Nephron progenitor cell (in vitro differentiated cells): ENCODE measurements around the gene WDR74.

ENCODE experiments used
- DNase-seq: peaks from one replicate; pipeline ENCODE4 v3.0.0; 2021
- H3K27ac Mint-ChIP-seq: 2 replicates; pipeline ENCODE4 v1.8.0; 2021; ENCODE audit warnings: mild to moderate bottlenecking, moderate library complexity, mixed read lengths
- H3K27me3 Mint-ChIP-seq: 2 replicates; pipeline ENCODE4 v1.8.0; 2021; ENCODE audit warnings: mild to moderate bottlenecking, low read depth, mixed read lengths; ENCODE audit not compliant: poor library complexity
- H3K36me3 Mint-ChIP-seq: 2 replicates; pipeline ENCODE4 v1.8.0; 2021; ENCODE audit warnings: low read depth, mixed read lengths
- H3K4me1 Mint-ChIP-seq: 2 replicates; pipeline ENCODE4 v1.8.0; 2021; ENCODE audit warnings: mixed read lengths
- H3K4me3 Mint-ChIP-seq: 2 replicates; pipeline ENCODE4 v1.8.0; 2021; ENCODE audit warnings: mild to moderate bottlenecking, moderate library complexity, mixed read lengths
- H3K9me3 Mint-ChIP-seq: 2 replicates; pipeline ENCODE4 v1.8.0; 2021; ENCODE audit warnings: mild to moderate bottlenecking, moderate library complexity, mixed read lengths
- TF ChIP-seq, protein P1 (sequence below): fragments of 200-600 bp; sonication (generic); IDR thresholded peaks from 2 replicates; pipeline ENCODE4 v1.5.0; 2021; ENCODE audit warnings: antibody characterized with exemption

WDR74 gene

DNA sequence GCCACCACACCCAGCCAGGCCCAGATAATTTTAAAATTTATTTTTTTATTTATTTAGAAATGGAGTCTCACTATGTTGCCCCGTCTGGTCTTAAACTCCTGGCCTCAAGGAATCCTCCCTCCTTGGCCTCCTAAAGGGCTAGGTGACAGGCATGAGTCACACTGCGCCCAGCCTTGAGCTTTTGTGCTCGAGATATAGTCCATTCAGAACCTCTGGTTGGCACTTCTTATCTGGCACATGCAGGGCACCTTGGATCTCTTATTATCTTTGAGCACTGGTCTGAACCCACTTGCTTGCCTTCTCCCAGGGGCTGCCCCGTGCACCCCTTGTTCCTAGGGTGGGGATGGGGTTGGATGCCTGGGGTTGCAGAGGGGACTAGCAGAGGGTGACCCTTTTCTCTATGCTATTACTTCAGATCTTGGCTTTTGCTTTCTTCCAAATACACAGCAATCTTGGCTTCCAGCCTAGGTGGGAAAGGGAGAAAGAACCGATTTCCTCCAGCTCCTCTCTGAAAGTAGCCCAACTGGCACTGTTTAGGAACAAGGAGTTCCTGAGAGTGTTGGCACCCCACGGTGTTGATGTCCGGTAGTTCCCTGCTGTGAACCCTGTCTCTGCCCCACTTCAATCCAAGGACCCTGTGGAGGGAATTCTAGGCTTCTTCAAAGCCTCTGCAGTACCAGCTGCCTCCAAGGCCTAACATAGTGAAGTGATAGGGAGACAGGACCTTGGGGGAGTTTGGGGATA, 40.0 kb upstream of the WDR74 start:
- Mint-ChIP-seq H3K27me3 (no peaks in the 10 kb centered on the region), H3K4me3 (peak overlapping the region; percentile 100), H3K9me3 (no peaks in the 10 kb centered on the region), H3K27ac (peak overlapping the region; percentile 100), H3K36me3 (peaks cover 58% of the 10 kb centered on the region), H3K4me1 (peaks cover 53% of the 10 kb centered on the region)
- DNase-seq: no peak
- TF ChIP-seq, protein P1, sequence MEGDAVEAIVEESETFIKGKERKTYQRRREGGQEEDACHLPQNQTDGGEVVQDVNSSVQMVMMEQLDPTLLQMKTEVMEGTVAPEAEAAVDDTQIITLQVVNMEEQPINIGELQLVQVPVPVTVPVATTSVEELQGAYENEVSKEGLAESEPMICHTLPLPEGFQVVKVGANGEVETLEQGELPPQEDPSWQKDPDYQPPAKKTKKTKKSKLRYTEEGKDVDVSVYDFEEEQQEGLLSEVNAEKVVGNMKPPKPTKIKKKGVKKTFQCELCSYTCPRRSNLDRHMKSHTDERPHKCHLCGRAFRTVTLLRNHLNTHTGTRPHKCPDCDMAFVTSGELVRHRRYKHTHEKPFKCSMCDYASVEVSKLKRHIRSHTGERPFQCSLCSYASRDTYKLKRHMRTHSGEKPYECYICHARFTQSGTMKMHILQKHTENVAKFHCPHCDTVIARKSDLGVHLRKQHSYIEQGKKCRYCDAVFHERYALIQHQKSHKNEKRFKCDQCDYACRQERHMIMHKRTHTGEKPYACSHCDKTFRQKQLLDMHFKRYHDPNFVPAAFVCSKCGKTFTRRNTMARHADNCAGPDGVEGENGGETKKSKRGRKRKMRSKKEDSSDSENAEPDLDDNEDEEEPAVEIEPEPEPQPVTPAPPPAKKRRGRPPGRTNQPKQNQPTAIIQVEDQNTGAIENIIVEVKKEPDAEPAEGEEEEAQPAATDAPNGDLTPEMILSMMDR: no peak

DNA sequence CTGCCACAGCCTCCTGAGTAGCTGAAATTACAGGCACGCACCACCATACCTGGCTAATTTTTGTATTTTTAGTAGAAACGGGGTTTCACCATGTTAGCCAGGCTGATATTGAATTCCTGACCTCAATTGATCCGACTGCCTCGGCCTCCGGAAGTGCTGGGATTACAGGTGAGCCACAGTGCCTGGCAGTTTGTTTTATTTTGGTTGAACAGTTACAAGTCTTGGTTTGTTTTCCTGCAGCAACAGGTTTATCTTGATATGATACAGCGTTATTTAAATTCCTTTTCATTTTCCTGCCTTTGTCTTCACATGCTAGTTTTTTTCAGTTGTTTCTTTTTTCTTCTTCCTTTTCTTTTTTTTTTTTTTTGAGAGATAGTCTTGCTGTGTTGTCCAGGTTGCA, 37.3 kb upstream of the WDR74 start:
- H3K27ac Mint-ChIP-seq: no peak overlapping the region
- H3K4me1 Mint-ChIP-seq: peaks cover 26% of the 10 kb centered on the region
- H3K36me3 Mint-ChIP-seq: peaks cover 39% of the 10 kb centered on the region
- TF ChIP-seq, protein P1: no peak
- no peaks in the 10 kb centered on the region for H3K9me3 Mint-ChIP-seq
- H3K4me3 Mint-ChIP-seq: no peak overlapping the region
- H3K27me3 Mint-ChIP-seq: no peaks in the 10 kb centered on the region
- DNase-seq: no peak

DNA sequence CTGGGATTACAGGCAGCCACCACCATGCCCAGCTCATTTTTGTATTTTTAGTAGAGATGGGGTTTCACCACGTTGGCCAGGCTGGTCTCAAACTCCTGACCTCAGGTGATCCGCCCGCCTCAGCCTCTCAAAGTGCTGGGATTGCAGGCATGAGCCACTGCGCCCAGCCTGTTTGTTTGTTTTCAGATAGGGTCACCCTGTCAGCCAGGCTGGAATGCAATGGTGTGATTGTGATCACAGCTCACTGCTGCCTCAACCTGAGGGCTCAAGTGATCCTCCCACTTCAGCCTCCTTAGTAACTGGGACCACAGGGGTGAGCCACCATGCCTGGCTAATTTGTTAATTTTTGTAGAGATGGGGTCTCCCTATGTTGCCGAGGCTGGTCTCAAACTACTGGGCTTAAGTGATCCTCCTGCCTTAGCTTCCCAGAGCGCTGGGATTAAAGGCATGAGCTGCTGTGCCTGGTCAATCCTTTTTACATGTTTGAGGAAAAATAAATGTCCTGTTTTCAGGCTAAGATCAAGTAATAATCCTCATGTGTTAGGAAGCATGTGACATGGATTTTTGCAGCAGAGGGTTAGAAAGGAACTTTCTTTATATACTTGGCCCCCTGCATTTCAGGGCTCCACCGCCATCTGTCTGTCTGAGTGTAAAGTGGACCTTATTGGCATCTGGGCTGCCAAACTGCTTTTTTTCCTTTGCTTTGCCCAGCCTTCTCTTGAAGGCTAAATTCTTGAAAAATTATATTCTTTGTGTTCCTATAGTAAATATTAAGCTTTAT, 36.5 kb upstream of the WDR74 start:
- peaks cover 42% of the 10 kb centered on the region for H3K36me3 Mint-ChIP-seq
- H3K27ac Mint-ChIP-seq: peak overlapping the region; percentile 72
- H3K4me1 Mint-ChIP-seq: peaks cover 24% of the 10 kb centered on the region
- DNase-seq: no peak
- H3K9me3 Mint-ChIP-seq: no peaks in the 10 kb centered on the region
- no peaks in the 10 kb centered on the region for H3K27me3 Mint-ChIP-seq
- TF ChIP-seq, protein P1: no peak
- no peak overlapping the region for H3K4me3 Mint-ChIP-seq

DNA sequence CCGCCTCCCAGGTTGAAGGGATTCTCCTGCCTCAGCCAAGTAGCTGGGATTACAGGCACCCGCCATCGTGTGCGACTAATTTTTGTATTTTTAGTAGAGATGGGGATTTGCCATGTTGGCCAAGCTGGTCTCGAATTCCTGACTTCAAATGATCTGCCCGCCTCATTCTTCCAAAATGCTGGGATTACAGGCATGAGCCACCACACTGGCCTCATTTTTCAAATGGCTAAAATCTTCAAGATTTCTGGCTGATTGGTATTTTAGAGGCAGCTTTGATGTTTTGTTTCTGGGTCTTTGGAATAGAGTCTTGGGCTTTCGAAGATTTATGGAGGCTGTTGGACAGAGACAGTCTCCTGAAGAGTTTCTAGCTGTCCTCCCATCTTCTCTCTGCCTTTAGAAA, 35.5 kb upstream of the WDR74 start:
- no peak overlapping the region for H3K4me3 Mint-ChIP-seq
- H3K36me3 Mint-ChIP-seq: peaks cover 46% of the 10 kb centered on the region
- no peaks in the 10 kb centered on the region for H3K27me3 Mint-ChIP-seq
- no peak for DNase-seq
- peaks cover 13% of the 10 kb centered on the region for H3K4me1 Mint-ChIP-seq
- TF ChIP-seq, protein P1: no peak
- H3K9me3 Mint-ChIP-seq: no peaks in the 10 kb centered on the region
- H3K27ac Mint-ChIP-seq: peak overlapping the region; percentile 92

- peaks cover 47% of the 10 kb centered on the region for H3K36me3 Mint-ChIP-seq
- DNase-seq: no peak
- peaks cover 37% of the 10 kb centered on the region for H3K4me1 Mint-ChIP-seq
- no peaks in the 10 kb centered on the region for H3K9me3 Mint-ChIP-seq
- no peak overlapping the region for H3K4me3 Mint-ChIP-seq
- peak overlapping the region; percentile 37 for H3K27ac Mint-ChIP-seq
- no peaks in the 10 kb centered on the region for H3K27me3 Mint-ChIP-seq
- TF ChIP-seq, protein P1: no peak
Measured at GRCh38 chr11:62865635-62866034, 26.2 kb upstream of the WDR74 start.
